Measurements from ENCODE around the gene CASZ1.

The CASZ1 gene

GRCh38 chr1:10796029-10796944, at the start of gene CASZ1:
TSS of gene CASZ1 (minus strand) at chr1:10796646. CDS start at chr1:10693889, 102,757 bp downstream.
- no peak for DNase-seq

DNA sequence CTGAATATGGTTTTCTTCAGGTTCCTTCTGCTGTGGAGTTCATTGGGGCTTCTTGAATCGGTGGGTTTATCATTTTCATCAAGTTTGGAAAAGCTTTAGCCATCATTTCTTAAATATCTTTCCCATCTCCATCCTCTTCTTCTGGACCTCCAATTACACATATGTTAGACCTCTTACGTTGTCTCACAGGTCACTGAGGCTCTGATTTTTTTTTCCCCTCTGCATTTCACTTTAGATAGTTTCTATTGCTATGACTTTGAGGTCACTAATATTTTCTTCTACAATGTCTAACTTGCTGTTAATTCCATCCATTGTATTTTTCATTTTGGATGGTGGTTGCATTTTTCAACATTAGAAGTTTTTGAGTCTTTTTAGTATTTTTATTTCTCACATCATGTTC, 47.3 kb upstream of the CASZ1 start:
- DNase-seq, result no peak

DNA sequence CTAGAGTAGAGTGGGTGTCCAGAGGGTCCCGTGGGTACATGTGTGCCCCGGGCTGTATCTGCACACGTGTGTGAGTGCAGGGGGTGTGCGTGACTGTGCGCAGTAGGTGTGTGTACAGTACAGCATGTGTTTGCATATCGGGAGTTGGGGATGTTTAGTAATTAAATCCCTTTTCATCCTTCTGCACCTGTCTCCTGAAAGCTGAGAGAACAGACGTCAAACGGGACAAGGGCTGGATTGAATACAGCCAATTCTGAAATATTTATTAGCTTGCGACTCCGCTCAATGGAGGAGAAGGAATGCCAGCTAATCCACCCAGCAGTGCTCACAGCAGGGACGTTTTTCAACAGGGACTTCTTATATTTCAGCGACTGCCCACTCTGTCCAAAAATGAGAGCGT, 44.7 kb upstream of the CASZ1 start:
- no peak for DNase-seq

- no peak for DNase-seq
These were observed 42.8 kb upstream of the CASZ1 start for GRCh38 chr1:10839188-10839770.

DNA sequence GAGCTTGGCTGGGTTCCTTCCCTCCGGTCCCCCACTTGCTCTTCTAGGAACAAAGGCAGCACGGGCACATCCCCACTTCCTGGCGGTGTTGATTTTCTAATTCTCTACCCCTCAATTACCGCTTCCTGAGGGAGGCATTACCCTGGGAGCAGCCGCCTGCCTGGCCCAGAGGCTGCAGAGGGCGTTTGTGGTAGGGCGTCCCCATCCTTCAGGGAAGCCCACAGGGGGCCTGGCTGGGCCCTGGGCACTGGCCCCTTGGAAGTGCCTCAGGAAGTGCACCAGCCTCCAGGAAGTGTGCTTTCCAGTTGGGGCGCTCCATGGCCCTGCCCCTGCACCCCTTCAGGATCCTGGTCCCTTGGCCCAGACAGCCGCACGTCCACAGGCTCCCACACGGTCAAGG, 42.1 kb upstream of the CASZ1 start:
- DNase-seq, result no peak

- no peak for DNase-seq
These were observed 40.3 kb upstream of the CASZ1 start for GRCh38 chr1:10836726-10837125.

- DNase-seq, result no peak
These were observed 39.5 kb upstream of the CASZ1 start for GRCh38 chr1:10835822-10836421.

- DNase-seq, result no peak
These were observed 39.0 kb upstream of the CASZ1 start for GRCh38 chr1:10835421-10835820.

GRCh38 chr1:10834770-10835412, 38.4 kb upstream of the CASZ1 start:
- no peak for DNase-seq

- no peak for DNase-seq
These were observed 37.4 kb upstream of the CASZ1 start for GRCh38 chr1:10833630-10834557.

DNA sequence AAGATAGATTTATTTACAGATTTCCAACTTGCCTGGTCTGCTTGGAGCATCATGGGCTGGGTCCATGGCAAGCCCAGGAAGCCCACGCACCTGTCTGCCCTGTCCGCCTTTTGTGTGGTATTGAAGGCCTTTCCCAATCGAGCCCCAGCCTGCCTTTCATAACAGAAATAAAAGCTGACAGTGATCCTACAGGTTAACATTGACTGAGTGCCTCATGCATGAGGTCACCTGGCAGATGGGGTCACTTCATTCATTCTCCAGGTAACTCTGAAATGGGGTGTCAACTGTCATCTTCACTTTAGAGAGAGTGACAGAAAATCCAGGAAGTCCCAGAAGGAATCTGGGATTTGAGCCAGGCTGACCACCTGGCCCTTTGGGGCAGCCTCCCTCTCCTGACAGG, 36.3 kb upstream of the CASZ1 start:
- no peak for DNase-seq

GRCh38 chr1:10830961-10831668, 34.7 kb upstream of the CASZ1 start:
- DNase-seq, result no peak

DNA sequence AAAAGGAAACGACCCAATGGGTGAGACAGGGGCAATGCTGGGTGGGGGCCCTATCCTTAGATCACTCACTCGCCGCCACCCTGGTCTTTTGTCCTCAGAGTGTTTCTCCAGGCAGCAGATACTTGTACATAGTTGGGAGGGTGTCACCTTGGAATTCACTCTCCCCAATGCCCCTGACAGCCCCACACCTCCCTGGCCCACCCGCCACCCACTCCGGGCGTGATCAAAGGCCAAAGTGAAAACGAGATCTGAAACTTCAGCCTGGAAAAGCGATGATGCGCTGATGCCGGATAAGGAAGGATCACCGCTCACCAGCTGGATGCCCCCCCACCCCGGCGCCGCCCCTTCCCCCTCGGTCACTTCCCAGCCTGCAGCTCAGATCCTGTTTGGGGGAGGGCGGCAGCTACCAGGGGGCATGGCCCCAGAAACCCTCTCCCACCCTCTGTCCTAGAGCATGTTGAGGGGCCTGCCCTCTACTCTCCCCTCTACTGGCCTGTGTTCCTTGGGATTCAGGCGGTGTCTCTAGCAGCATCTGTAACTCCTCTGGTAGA, 33.6 kb upstream of the CASZ1 start:
- no peak for DNase-seq

GRCh38 chr1:10829067-10829818, 32.8 kb upstream of the CASZ1 start:
- DNase-seq, result no peak

DNA sequence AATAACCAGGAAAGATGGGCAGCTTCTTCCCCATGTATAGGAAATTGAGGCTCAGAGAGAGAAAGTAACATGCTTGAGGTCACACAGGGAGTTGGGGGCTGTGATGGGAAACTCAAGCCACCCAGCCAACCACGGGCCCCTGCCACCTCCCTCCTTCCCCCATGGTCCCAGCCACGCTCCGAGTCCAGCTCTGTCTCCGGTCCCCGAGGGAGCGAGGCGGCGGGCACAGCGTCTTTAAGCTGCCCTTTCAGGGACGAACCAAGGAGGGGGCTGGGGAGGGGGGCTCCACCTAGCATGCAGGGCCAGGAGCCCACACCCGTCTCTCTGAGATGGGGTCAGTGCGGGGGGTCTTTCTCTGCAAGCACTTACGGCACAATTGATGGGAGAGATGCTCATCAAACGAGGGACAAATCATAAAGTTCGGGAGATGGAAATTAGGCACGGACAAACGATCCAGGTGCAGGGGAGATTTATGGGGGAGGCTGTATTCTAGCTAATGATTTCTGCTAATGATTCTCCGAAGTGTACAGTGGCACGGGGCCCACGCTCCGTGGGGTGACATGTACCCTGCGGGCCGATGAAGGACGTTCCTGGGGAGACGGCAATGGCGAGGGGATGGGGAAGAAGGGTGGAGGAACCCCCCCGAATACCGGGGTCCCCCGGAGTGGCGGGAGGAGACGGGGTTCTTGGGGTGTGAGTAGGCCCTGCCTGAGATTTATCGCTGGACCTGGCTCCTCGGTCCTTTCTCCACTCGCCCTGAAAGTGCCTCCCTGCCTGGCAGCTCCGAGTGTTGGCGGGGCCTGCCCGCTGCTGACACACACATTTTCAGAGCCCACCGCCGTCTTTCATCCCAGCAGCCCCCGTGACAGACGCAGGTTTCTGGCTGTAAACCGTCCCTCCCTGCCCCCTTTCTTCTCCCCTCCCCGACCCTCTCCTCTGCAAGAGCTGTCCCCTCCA, 31.2 kb upstream of the CASZ1 start:
- no peak for DNase-seq

DNA sequence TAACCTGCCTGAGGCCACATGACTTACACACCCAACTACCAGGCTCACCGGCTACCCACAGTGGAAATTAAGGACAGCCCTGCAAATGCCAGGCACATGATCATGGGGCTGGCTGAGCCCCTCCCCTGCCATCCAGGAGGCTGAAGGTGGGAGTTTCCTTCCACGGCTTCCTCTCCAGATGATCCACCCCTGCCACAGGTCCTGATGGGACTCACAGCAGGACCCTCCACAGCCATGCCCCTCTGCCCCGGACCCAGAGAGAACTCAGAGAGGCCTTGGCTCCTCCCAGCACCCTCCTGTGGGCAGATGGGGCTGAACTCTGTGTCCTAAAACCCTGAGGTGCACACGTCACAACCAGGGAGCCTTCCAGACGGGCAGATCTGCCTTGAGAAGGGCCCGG, 29.1 kb upstream of the CASZ1 start:
- no peak for DNase-seq

- DNase-seq, result no peak
These were observed 28.5 kb upstream of the CASZ1 start for GRCh38 chr1:10824821-10825540.

GRCh38 chr1:10823000-10823401, 26.6 kb upstream of the CASZ1 start:
- DNase-seq, result no peak

GRCh38 chr1:10821388-10821787, 24.9 kb upstream of the CASZ1 start:
- no peak for DNase-seq

Measured in activated T-cell treated with anti-CD3 and anti-CD28 coated beads, Interleukin-2, amount 50 U/mL, for 1 hour (primary cell).